Adrenal gland (tissue), 5 donors: ENCODE results near the gene TMPRSS11E.

ENCODE experiments used
- POLR2A ChIP-seq, 2 donors: fragments of 450-650 bp; IDR thresholded peaks; one replicate each; pipeline ENCODE4 v1.6.1; 2017; ENCODE audit warnings: antibody characterized with exemption in 2 of 2, mild to moderate bottlenecking in 2 of 2, moderate library complexity in 1 of 2
- TF ChIP-seq, protein P1 (sequence below), 6 experiments: fragments of 450-650 bp in 4 of 6; fragments of 200-600 bp in 2 of 6; sonication (generic) in 1 of 6; IDR thresholded peaks; 1 replicate in 5 of 6; 2 replicates in 1 of 6; pipeline versions ENCODE4 v1.5.1 to v1.8.0; 2016 to 2021; ENCODE audit warnings: antibody characterized with exemption in 6 of 6, mild to moderate bottlenecking in 2 of 6, moderate library complexity in 1 of 6
- donor health status: DM: no; HTN: no; CAD: no.

DNA sequence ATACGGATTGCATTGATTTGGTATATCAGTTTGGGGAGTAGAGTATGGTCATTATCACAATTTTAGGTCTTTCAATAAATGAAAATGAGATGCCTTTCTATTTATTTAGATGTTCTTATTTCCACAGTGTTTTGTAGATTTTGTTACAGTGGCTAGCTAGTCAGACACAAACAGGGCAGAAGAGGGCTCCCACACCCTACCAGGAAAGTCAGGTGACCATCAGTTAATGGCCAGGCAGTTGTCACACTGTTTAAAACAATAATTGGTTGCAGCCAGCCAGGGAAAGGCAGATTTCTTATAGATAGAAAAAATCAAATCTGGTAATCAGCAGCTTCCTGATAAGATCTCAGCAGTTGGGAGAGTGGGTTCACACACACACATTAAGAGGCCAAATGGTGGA, 71.6 kb downstream of the TMPRSS11E start:
- TF ChIP-seq, protein P1, sequence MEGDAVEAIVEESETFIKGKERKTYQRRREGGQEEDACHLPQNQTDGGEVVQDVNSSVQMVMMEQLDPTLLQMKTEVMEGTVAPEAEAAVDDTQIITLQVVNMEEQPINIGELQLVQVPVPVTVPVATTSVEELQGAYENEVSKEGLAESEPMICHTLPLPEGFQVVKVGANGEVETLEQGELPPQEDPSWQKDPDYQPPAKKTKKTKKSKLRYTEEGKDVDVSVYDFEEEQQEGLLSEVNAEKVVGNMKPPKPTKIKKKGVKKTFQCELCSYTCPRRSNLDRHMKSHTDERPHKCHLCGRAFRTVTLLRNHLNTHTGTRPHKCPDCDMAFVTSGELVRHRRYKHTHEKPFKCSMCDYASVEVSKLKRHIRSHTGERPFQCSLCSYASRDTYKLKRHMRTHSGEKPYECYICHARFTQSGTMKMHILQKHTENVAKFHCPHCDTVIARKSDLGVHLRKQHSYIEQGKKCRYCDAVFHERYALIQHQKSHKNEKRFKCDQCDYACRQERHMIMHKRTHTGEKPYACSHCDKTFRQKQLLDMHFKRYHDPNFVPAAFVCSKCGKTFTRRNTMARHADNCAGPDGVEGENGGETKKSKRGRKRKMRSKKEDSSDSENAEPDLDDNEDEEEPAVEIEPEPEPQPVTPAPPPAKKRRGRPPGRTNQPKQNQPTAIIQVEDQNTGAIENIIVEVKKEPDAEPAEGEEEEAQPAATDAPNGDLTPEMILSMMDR (IDR thresholded peaks at IDR 0.05), result no peak
- no peak for TF ChIP-seq POLR2A (IDR thresholded peaks at IDR 0.05)
